ENCODE data around the gene PANK4.

PANK4 gene

GRCh38 chr1:2512862-2513421 lies 13.5 kb downstream of the PANK4 start:
- no peak for DNase-seq (ENCODE audit: low spot score)

- no peak for DNase-seq (ENCODE audit: low spot score)
Measured at GRCh38 chr1:2510366-2511155, 15.8 kb downstream of the PANK4 start.

GRCh38 chr1:2509589-2509988 lies 16.8 kb downstream of the PANK4 start:
- no peak for DNase-seq (ENCODE audit: low spot score)

GRCh38 chr1:2508751-2509150 lies 17.6 kb downstream of the PANK4 start:
- no peak for DNase-seq (ENCODE audit: low spot score)

GRCh38 chr1:2508180-2508579 lies 18.2 kb downstream of the PANK4 start:
- no peak for DNase-seq (ENCODE audit: low spot score)

GRCh38 chr1:2507744-2508155 lies 18.6 kb downstream of the PANK4 start:
- no peak for DNase-seq (ENCODE audit: low spot score)

GRCh38 chr1:2506901-2507565 lies 19.4 kb downstream of the PANK4 start:
- DNase-seq (ENCODE audit: low spot score): no peak

- DNase-seq (ENCODE audit: low spot score): no peak
Measured at GRCh38 chr1:2506007-2506860, 20.2 kb downstream of the PANK4 start.

- DNase-seq (ENCODE audit: low spot score): no peak
Measured at GRCh38 chr1:2505461-2505994, 20.9 kb downstream of the PANK4 start.

- no peak for DNase-seq (ENCODE audit: low spot score)
Measured at GRCh38 chr1:2504949-2505272, 21.5 kb downstream of the PANK4 start.

- DNase-seq (ENCODE audit: low spot score): no peak
Measured at GRCh38 chr1:2504225-2504948, 22.0 kb downstream of the PANK4 start.

- no peak for DNase-seq (ENCODE audit: low spot score)
Measured at GRCh38 chr1:2503554-2504224, 22.7 kb downstream of the PANK4 start.

GRCh38 chr1:2502661-2503553 lies 23.5 kb downstream of the PANK4 start:
- no peak for DNase-seq (ENCODE audit: low spot score)

- DNase-seq (ENCODE audit: low spot score): no peak
Measured at GRCh38 chr1:2502210-2502609, 24.2 kb downstream of the PANK4 start.

GRCh38 chr1:2501820-2502119 lies 24.6 kb downstream of the PANK4 start:
- DNase-seq (ENCODE audit: low spot score): no peak

GRCh38 chr1:2501041-2501819 lies 25.2 kb downstream of the PANK4 start:
- DNase-seq (ENCODE audit: low spot score): no peak

GRCh38 chr1:2499986-2500596 lies 26.3 kb downstream of the PANK4 start:
- DNase-seq (ENCODE audit: low spot score): no peak

GRCh38 chr1:2499260-2499659 lies 27.1 kb downstream of the PANK4 start:
- DNase-seq (ENCODE audit: low spot score): no peak

GRCh38 chr1:2498648-2499047 lies 27.7 kb downstream of the PANK4 start:
- DNase-seq (ENCODE audit: low spot score): no peak

Measured in cerebellar cortex (tissue), 1 donor.